Activated naive CD4-positive, alpha-beta T cell treated with anti-CD3 and anti-CD28 coated beads, Interleukin-2, amount 10 ng/mL, durations not matched to agents 7 days and 5 days (primary cell): ENCODE data around the gene RIIAD1.
"Not testable (repeated sequence)": the region's sequence is repeated elsewhere in the genome, so short reads cannot be mapped to it uniquely, and the experiment has no call there.

Source experiments
- CTCF ChIA-PET: fragments of 350-600 bp; sonication (Branson Sonifier 250); formaldehyde crosslinking; loops from one replicate; lab custom pipeline; 2021; ENCODE audit warnings: antibody characterized with exemption; lab: Charles Lee
- DNase-seq: peaks from one replicate; pipeline ENCODE4 v3.0.0-alpha.2; 2020
- H3K27ac Mint-ChIP-seq: one replicate; pipeline ENCODE4 v1.8.0; 2021; ENCODE audit warnings: mild to moderate bottlenecking, moderate library complexity, mixed read lengths
- H3K27me3 Mint-ChIP-seq: one replicate; pipeline ENCODE4 v1.8.0; 2021; ENCODE audit warnings: mild to moderate bottlenecking, mixed read lengths
- H3K36me3 Mint-ChIP-seq: one replicate; pipeline ENCODE4 v1.8.0; 2021; ENCODE audit warnings: mixed read lengths
- H3K4me1 Mint-ChIP-seq: one replicate; pipeline ENCODE4 v1.8.0; 2021; ENCODE audit warnings: mixed read lengths
- H3K4me3 Mint-ChIP-seq: one replicate; pipeline ENCODE4 v1.8.0; 2021; ENCODE audit warnings: mild to moderate bottlenecking, moderate library complexity, mixed read lengths
- H3K9me3 Mint-ChIP-seq: one replicate; pipeline ENCODE4 v1.8.0; 2021; ENCODE audit warnings: mixed read lengths

The RIIAD1 gene

DNA sequence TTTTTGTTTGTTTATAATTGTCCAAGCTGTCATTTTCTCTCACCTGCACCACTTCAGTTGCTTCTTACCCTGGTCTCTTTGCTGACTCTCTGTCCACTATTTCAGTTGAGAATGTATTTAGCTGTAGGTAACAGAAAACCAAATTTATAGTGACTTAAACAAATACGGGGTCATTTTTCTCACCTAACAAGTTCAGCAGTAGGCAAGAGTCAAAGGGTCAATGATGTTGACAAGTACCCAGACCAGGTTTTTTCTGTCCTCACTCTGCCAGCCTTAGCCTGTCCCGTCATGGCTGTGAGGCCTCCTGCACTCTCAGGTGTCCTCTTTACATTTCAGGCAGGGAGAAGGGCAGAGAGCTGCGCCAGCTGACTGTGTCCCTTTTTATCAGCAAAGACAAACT lies 11.8 kb downstream of the RIIAD1 start:
- peaks cover 14% of the 10 kb centered on the region for H3K9me3 Mint-ChIP-seq
- peaks cover 37% of the 10 kb centered on the region for H3K27me3 Mint-ChIP-seq
- H3K4me3 Mint-ChIP-seq = no peak overlapping the region
- DNase-seq = no peak
- H3K27ac Mint-ChIP-seq = no peak overlapping the region
- no peaks in the 10 kb centered on the region for H3K4me1 Mint-ChIP-seq
- CTCF ChIA-PET = interaction anchor here (0.8 to 2.7 kb wide), 4 partner anchors 12 to 139 kb away, joined by 3 to 23 read pairs (median 8); partner anchors contain the start of genes CELF3 and RIIAD1
- no peaks in the 10 kb centered on the region for H3K36me3 Mint-ChIP-seq

DNA sequence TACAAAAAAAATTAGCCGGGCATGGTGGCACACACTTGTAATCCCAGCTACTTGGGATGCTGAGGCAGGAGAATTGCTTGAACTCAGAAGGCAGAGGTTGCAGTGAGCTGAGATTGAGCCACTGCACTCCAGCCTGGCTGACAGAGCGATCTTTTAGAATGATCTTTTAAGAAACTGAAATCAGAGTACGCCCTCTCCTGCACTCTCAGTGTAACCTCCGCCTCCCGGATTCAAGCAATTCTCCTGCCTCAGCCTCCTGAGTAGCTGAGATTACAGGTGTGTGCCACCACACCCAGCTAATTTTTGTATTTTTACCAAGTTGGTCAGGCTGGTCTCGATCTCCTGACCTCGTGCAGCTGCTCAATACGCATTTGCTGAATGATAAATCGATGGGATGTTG lies 12.7 kb downstream of the RIIAD1 start:
- not testable (repeated sequence) for H3K27ac Mint-ChIP-seq, H3K4me1 Mint-ChIP-seq, H3K4me3 Mint-ChIP-seq, DNase-seq, H3K36me3 Mint-ChIP-seq
- Mint-ChIP-seq H3K27me3 (peaks cover 32% of the 10 kb centered on the region), H3K9me3 (peaks cover 17% of the 10 kb centered on the region)
- CTCF ChIA-PET = interaction anchor here (0.7 to 2.7 kb wide), 17 partner anchors 10 to 433 kb away, joined by 3 to 23 read pairs (median 5); partner anchors contain the start of genes CELF3, RIIAD1 and TDRKH

DNA sequence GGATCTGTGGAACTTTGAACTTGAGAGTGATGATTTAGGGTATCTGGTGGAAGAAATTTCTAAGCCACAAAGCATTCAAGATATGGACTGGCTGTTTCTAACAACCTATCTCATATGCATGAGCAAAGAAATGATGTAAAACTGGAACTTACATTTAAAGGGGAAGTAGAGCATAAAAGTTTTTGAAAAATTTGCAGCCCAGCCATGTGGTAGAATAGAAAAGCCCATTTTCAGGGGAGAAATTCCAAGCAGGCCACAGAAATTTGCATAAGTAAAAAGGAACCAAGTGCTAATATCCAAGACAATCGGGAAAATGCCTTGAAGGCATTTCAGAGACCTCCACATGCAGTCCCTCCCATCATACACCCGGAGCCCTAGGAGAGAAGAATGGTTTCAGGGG lies 15.7 kb downstream of the RIIAD1 start:
- Mint-ChIP-seq H3K36me3 (no peaks in the 10 kb centered on the region), H3K27me3 (peaks cover 28% of the 10 kb centered on the region)
- CTCF ChIA-PET = no interaction called here

DNA sequence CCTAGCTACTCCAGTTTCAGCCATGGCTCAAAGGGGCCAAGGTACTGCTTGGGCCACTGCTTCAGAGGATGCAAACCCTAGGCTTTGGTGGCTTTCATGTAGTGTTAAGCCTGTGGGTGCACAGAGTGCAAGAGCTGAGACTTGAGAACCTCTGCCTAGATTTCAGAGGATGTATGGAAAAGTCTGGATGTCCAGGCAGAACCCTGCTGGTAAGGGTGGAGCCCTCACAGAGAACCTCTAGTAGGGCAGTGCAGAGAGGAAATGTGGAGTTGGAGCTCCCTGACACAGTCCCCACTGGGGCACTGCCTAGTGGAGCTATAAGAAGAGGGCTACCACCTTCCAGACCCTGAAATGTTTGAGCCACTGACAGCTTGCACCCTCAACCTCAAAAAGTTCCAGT lies 16.2 kb downstream of the RIIAD1 start:
- H3K36me3 Mint-ChIP-seq = no peaks in the 10 kb centered on the region
- peaks cover 17% of the 10 kb centered on the region for H3K9me3 Mint-ChIP-seq
- DNase-seq = no peak
- CTCF ChIA-PET = no interaction called here
- H3K27me3 Mint-ChIP-seq = peaks cover 32% of the 10 kb centered on the region
- no peak overlapping the region for H3K27ac Mint-ChIP-seq
- no peak overlapping the region for H3K4me3 Mint-ChIP-seq
- H3K4me1 Mint-ChIP-seq = peaks cover 5% of the 10 kb centered on the region

More for the DNA sequence above, 15.7 kb downstream of the RIIAD1 start:
- DNase-seq = no peak
- no peak overlapping the region for H3K4me3 Mint-ChIP-seq
- peaks cover 5% of the 10 kb centered on the region for H3K4me1 Mint-ChIP-seq
- no peak overlapping the region for H3K27ac Mint-ChIP-seq
- H3K9me3 Mint-ChIP-seq = peaks cover 17% of the 10 kb centered on the region

DNA sequence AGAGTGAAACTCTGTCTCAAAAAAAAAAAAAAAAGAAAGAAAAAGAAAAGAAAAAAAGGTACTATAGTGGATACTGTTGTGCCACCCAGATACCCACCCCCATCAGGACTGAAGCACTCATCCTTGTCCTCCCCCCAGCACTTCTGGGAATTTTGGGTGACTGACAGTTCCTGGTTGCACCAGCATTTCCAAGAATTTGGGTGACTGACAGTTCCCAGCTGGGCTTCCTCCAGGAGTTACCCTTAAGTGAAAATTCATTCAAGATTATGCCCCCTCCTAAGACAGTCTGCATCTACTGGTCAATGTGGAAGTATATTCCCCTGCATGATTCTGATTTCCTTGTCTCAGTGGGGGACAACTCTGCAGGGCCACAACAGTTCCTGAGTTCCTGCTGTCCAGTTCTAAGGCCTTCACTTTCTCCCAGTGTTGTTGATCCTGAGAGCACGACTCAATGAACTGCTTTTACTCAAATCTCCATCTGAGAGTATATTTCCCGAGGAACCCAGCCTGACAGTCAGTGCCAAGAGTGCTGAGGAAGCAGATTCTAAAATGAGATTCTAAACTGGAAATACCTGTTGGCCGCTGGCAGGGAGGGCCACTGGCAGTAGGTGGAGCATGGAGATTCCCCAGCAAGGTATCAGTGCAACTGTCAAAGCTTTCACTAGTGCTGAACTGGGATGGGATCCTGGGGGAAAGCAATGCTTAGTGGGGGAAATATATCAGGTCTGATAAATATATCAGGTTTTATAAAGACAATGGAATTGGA lies 18.5 kb downstream of the RIIAD1 start:
- Mint-ChIP-seq H3K4me1 (peaks cover 5% of the 10 kb centered on the region), H3K36me3 (no peaks in the 10 kb centered on the region), H3K27me3 (peaks cover 33% of the 10 kb centered on the region), H3K9me3 (peaks cover 17% of the 10 kb centered on the region), H3K4me3 (no peak overlapping the region), H3K27ac (no peak overlapping the region)
- DNase-seq = no peak
- CTCF ChIA-PET = interaction anchor here (0.8 to 1.5 kb wide), 2 partner anchors 146 to 206 kb away, joined by 3 to 4 read pairs; no protein-coding TSS in a partner anchor

DNA sequence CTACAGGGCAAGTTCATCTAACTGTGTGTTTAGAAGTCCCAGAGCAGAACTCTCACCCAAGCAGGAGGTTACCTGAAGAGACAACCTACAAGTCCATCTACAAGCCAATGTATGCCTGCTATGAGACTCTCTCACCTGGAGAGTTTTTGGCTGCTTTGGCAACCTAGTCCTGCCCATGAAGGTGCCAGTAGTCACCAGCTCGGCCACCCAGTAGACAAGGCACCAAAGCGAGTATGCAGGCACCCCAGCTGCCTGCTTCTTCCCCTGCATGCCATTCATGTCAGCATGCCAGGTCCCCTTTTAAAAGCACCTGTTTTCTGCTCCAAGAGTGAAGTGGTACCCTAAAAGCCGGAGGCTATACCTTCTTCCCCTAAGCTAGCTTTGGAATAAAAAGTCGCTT lies 20.2 kb downstream of the RIIAD1 start:
- Mint-ChIP-seq H3K4me3 (no peak overlapping the region), H3K9me3 (peaks cover 17% of the 10 kb centered on the region), H3K36me3 (no peaks in the 10 kb centered on the region), H3K4me1 (peaks cover 5% of the 10 kb centered on the region), H3K27ac (no peak overlapping the region), H3K27me3 (peaks cover 40% of the 10 kb centered on the region)
- no peak for DNase-seq
- CTCF ChIA-PET = interaction anchor here (1.5 kb wide), 1 partner anchor 208 kb away, joined by 4 read pairs; no protein-coding TSS in a partner anchor

DNA sequence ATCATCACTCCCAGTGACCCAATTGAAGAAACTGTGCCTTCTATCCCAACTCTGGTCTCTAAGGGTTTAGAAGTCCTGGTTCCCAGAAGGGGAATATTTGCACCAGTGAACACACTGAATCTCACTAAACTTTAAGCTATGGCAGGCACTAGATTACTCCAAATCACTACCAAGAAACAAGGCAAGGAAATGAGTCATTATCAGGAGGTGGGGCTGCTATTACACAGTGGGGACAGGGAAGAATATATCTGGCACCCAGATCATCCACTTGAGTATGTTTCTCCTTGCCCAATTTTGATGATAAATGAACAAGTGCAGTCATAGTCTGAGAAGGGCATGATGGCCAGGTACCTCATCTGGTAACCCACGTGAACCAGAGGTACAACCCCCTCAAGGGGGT lies 35.0 kb downstream of the RIIAD1 start:
- Mint-ChIP-seq H3K4me3 (no peak overlapping the region), H3K4me1 (peaks cover 11% of the 10 kb centered on the region), H3K27me3 (no peaks in the 10 kb centered on the region), H3K27ac (no peak overlapping the region), H3K36me3 (peaks cover 27% of the 10 kb centered on the region), H3K9me3 (no peaks in the 10 kb centered on the region)
- DNase-seq = no peak
- CTCF ChIA-PET = interaction anchor here (0.8 to 1.3 kb wide), 2 partner anchors 22 to 80 kb away, joined by 3 read pairs; no protein-coding TSS in a partner anchor

DNA sequence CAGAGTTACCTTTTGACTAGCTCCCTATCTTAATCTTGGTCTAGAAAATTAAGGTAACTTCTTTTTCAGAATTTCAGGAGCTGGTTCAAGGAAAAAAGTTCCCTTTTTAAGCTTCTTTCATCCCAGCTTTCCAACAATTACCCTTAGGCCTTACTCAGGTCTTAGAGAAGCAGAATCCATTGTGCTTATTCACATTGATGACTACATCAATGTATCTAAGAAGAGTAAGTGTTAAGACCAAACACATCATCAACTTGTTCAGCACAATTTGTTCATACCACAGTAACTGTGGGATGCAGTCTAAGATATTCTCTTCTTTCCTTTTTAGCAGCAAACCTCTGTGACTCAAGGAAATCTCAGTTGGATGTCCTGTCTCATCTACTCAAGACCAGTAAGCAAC lies 37.9 kb downstream of the RIIAD1 start:
- CTCF ChIA-PET = no interaction called here
- Mint-ChIP-seq H3K4me3 (no peak overlapping the region), H3K27ac (no peak overlapping the region), H3K36me3 (peaks cover 37% of the 10 kb centered on the region), H3K9me3 (no peaks in the 10 kb centered on the region), H3K4me1 (peaks cover 34% of the 10 kb centered on the region), H3K27me3 (no peaks in the 10 kb centered on the region)
- DNase-seq = no peak

DNA sequence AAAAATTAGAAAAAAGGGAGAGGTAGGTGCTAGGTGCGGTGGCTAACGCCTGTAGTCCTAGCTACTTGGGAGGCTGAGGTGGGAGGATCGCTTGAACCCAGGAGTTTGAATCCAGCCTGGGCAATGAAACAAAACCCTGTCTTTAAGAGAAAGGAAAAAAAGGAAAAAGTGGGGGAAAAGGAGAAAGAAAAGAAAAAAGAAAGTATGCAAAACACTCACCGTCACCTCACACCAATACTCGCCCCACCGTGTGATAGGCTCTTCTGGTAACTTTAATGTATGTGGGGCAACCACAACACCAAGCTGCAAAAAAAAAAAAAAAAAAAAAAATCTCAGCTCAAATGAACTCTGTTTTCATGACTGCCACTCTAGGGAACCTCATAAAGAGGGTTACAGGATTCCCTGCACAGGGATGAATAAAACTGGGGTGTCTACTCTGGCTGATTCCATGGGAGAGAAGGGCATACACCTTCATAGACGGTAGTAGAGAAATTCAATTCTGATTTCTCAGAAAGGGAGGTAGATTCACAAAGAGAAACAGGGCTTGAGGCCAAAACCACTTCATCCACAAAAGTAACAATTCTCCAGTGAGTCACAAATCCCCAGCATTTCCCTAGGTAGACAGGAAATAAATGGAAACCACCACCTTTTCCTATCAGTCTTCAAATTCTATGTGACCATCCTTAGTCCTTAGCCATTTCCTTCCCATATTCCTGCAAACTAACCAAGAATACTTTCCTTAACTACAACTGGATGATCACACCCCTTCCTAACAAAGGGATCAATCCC lies 39.5 kb downstream of the RIIAD1 start:
- peak overlapping the region; percentile 15 for H3K4me3 Mint-ChIP-seq

DNA sequence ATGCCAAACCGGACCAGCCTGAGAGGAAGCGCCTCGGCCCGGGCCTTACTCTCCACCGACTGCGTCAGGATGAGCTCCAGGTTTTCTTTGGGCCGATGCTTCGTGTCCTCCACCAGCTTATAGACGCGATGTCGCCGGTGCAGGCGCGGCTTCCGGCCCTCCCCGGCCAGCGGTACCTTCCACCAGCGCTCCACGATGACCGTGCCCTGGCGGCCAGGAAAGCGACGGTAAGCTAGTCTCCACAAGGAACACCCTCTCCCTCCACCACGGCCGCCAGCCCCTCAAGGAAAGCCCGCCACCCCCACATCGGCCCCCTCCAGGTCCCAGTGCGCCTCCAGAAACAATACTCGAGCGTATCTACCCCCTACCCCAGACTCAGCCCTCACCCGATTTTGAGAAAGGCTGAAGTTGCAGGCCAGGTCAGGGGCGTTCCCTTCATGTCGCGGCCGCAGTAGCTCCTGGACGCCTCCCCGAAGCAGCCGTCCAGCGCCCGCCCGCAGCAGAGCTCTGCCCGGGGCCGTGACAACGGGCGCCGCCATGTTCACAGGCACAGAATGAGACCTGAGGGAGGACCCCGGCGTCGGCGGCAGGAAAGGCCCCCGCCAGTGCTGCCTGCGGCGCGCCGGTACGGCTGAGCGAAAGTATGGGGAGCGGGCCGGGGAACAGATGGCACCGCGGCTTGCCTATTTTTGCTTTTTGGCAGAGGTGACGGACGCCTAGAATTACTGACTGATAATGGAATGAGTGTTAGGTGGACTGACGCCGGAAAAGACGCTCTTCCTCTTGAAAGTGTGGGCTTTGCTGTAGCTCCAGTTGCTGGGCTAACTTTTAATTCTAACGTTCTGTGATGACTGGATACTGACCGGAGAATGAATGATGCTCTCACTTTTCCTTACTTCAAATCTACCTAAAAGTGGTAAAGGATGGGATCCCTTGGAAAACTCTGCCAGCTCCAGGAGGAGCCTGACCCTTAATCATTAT lies 41.9 kb downstream of the RIIAD1 start, which contains the start of gene MRPL9:
Gene MRPL9, minus strand, starts transcription at position 556 of the 981 bp plus-strand sequence. Its CDS starts 17 bp downstream, at position 539.
- H3K4me1 Mint-ChIP-seq = peaks cover 45% of the 10 kb centered on the region
- peak within 1 kb of the TSS; percentile 81 for H3K4me3 Mint-ChIP-seq
- H3K36me3 Mint-ChIP-seq = peaks cover 30% of the 10 kb centered on the region
- no peaks in the 10 kb centered on the region for H3K27me3 Mint-ChIP-seq
- peak; percentile 90 for DNase-seq
- CTCF ChIA-PET = interaction anchor here (0.9 to 1.3 kb wide), 5 partner anchors 27 to 238 kb away, joined by 3 to 6 read pairs (median 3); partner anchors contain the start of gene TDRKH
- H3K27ac Mint-ChIP-seq = peak within 1 kb of the TSS; percentile 95
- no peaks in the 10 kb centered on the region for H3K9me3 Mint-ChIP-seq

More for the DNA sequence above, 39.5 kb downstream of the RIIAD1 start:
- no peak for DNase-seq
- Mint-ChIP-seq H3K9me3 (no peaks in the 10 kb centered on the region), H3K4me1 (peaks cover 46% of the 10 kb centered on the region), H3K27me3 (no peaks in the 10 kb centered on the region), H3K27ac (peak overlapping the region; percentile 33), H3K36me3 (peaks cover 37% of the 10 kb centered on the region)
- CTCF ChIA-PET = no interaction called here

DNA sequence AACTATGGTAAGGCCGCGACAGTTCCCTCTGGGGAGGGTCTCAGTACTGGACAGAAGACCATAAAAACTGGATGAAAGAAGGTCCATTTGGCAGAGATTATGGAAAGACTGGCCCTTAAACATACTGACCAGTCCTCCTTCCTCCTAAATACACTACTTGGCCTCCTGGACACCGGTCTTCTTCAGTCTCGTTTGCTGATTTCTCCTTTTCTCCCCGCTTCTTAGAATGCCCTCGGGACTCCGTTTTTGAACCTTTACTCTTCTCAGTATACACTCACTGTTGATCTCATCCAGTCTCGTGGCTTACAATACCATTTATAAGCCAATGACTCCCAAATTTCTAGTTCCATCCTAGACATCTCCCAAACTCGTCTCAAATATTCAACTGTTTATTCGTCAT lies 42.7 kb downstream of the RIIAD1 start:
- H3K9me3 Mint-ChIP-seq = no peaks in the 10 kb centered on the region
- CTCF ChIA-PET = interaction anchor here (0.9 to 1.3 kb wide), 3 partner anchors 26 to 72 kb away, joined by 3 to 6 read pairs (median 3); partner anchors contain the start of gene TDRKH
- H3K27me3 Mint-ChIP-seq = no peaks in the 10 kb centered on the region
- peaks cover 27% of the 10 kb centered on the region for H3K36me3 Mint-ChIP-seq
- DNase-seq = no peak
- H3K4me1 Mint-ChIP-seq = peaks cover 50% of the 10 kb centered on the region
- peak overlapping the region; percentile 81 for H3K4me3 Mint-ChIP-seq
- H3K27ac Mint-ChIP-seq = peak overlapping the region; percentile 95

DNA sequence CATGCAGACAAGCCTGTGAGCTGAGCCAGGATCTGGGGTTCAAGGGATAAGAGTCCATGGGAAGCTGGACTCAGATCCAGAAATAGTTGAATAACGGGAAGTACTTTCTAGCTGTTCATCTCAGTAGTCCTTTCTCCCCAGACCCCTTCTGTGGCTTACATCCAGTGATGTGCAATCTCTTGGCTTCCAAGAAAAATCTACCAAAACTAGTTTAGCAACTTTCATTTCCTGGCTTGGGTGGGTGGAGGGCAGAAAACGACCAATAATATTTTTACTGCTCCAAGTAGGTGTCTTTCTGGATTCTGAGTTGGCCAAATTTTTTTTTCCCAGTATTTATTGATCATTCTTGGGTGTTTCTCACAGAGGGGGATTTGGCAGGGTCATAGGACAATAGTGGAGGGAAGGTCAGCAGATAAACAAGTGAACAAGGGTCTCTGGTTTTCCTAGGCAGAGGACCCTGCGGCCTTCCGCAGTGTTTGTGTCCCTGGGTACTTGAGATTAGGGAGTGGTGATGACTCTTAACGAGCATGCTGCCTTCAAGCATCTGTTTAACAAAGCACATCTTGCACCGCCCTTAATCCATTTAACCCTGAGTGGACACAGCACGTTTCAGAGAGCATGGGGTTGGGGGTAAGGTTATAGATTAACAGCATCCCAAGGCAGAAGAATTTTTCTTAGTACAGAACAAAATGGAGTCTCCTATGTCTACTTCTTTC lies 47.2 kb downstream of the RIIAD1 start:
- H3K36me3 Mint-ChIP-seq, H3K27ac Mint-ChIP-seq, H3K27me3 Mint-ChIP-seq, DNase-seq, H3K9me3 Mint-ChIP-seq, H3K4me3 Mint-ChIP-seq: not testable (repeated sequence)
- peaks cover 29% of the 10 kb centered on the region for H3K4me1 Mint-ChIP-seq
- CTCF ChIA-PET = interaction anchor here (1.0 kb wide), 1 partner anchor 108 kb away, joined by 3 read pairs; no protein-coding TSS in a partner anchor

DNA sequence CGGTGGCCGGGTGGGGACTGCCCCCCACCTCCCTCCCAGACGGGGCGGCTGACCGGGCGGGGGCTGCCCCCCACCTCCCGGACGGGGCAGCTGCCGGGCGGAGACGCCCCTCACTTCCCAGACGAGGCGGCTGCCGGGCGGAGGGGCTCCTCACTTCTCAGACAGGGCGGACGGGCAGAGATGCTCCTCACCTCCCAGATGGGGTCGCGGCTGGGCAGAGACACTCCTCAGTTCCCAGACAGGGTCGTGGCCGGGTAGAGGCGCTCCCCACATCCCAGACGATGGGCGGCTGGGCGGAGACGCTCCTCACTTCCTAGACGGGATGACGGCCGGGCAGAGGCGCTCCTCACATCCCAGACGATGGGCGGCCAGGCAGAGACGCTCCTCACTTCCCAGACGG lies 47.9 kb downstream of the RIIAD1 start:
- H3K36me3 Mint-ChIP-seq, H3K9me3 Mint-ChIP-seq, CTCF ChIA-PET, H3K27ac Mint-ChIP-seq, H3K4me3 Mint-ChIP-seq, H3K27me3 Mint-ChIP-seq, DNase-seq: not testable (repeated sequence)
- peaks cover 22% of the 10 kb centered on the region for H3K4me1 Mint-ChIP-seq
